SKM-1 treated with dmso at 0.1 percent for 144 hours (cell line): ENCODE measurements around the gene ZBTB16.
A peak's percentile ranks its signal among the peaks of the same experiment; 100 is the strongest.

ENCODE experiments used
- DNase-seq: peaks from one replicate; lab custom pipeline; 2025; ENCODE audit not compliant: unreplicated experiment; lab: John Stamatoyannopoulos, UW

ZBTB16 gene

DNA sequence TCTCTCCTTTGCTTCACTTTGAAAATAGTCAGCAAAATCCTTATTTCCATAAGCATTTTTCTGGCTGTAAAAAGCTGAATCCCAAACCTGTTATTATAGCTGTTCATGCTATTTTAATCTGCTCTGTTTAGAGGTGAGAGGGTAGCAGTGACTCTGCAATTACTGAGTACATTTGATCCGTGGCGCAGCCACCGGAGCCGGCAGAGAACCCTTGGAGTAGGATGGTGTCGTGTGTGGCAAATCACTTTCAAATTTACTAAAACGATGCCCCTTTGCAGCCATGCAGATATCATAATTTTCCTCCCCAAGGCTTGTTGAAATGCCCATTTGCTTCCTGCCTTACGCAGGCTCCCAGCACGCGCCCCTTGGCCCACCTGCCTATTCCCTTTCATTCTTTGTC is 69.6 kb downstream of the ZBTB16 start:
- DNase-seq: no peak

DNA sequence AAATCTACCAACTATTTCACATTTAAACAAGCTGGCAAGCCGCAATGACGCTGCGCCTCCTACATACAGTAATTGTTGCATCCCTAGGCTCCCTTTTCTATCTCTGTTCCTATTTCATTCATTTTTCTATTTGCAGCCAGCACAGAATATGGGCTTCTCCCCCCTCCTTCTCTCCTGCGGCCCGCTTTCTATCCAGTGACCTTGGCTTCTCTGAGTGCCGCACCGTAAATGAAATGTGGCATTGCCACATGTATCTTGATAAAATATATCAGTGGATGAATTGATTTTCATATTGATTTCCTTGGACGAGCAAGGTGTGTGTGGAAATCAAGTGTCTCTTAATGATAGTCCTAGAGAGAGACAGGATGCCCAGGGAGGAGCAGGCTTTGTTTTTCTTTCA is 70.2 kb downstream of the ZBTB16 start:
- DNase-seq: no peak

DNA sequence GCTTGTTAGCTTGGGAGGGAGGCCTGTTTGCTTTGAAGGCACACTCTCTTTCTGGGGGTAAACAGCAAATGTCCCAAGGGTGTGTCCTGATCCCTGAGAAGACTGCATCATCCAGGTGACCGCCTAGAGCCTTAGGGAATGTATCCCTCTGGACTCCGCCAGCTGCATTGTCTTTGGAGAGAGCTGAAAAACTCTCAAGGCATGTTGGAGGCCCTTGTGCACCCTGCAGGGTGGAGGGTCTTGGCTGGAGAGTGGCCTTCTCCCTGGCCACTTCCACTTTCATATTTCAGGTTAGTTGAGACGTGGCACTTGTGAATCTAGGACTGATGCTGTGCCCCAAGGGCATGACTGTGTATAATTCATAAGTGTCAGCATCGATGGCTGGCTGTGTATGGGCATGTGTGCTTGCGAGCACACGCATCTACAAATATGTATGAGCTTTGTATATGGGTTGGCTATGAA is 70.6 kb downstream of the ZBTB16 start:
- DNase-seq: no peak

DNA sequence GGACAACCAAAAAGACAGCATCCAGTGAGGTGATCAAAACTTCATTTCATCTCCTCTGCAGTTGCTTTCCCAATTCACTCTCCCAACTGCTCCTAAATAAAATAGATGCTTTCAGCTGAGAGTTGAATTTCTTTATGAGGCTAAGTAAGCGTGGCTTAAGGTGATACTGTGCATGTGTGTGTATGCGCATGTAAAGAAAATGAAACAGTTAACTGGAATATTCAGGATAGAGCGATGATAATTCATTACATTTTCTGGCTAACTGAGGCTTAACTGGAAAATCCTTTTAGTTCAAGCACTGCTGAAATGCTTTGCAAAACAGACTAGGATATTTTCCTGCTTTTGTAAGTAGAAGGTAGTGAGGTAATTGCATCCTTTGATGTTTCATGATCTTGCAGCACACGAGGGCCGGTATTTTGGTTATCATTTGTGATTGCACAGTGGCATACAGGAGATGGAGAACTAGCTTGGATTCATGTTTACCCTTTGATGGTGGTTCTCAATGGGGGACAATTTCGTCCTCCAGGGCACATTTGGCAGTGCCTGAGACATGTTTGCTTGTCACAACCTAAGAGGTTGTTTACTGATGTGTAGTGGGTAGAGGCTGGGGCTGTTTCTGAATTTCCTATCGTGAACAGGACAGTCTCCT is 71.2 kb downstream of the ZBTB16 start:
- no peak for DNase-seq

DNA sequence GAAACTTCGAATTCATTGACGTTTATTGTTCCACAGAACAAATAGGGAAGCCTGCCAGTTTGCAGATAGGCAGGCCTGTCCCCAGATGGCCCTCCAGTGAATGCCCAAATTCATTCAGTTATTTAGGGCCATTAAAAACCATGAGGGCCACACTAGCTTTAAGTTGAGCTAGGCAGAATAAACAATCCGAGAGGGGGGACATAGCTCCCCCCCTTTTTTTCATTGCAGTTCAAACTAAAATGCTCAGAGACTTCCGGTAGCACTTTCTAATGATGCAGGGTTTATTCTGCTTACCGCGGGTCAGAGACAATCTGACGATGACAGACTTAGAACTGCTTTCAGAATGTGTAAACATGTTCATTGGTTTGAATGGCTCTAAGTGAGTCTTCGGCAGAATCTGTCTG is 72.0 kb downstream of the ZBTB16 start:
- no peak for DNase-seq

DNA sequence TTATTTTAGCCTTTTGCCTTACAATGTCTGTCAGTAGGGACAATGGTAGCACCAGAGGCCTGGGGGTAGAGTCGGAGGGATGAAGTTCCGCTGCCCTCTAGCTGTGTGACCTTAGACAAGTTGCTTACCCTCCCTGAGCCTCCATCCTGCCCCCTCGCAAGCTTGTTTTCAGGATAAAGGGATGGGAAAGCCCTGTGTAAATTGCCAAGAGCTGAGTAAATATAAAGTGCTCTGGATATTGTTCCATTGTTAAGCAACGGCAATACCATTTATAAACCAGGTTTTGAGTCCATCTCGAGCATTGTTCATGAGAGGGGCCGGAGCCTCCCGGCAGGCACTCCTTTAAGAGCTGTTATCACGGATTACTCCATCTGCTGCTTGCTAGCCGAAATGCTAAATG is 72.9 kb downstream of the ZBTB16 start:
- DNase-seq: no peak

DNA sequence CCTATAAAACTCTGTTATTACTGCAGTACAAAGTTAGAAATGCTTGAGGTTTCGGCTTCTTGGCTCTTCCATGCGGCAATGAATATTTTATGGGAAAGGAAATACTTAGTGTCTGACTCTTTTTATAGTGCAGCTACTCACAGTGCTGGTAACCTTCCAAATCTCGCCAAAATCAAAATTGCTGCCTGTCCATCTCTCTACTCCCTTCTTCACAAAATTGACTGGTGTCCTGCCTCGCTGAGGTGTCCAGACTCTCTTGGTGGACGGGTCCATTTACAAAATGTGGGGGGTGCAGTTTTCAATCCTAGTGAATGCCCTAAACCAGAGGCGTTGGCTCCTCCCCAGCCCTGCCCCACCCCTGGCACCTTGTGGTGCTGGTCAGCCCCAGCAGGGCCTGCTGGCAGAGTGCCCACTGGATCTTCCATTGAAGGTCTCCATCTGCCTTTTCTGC is 73.5 kb downstream of the ZBTB16 start:
- no peak for DNase-seq

DNA sequence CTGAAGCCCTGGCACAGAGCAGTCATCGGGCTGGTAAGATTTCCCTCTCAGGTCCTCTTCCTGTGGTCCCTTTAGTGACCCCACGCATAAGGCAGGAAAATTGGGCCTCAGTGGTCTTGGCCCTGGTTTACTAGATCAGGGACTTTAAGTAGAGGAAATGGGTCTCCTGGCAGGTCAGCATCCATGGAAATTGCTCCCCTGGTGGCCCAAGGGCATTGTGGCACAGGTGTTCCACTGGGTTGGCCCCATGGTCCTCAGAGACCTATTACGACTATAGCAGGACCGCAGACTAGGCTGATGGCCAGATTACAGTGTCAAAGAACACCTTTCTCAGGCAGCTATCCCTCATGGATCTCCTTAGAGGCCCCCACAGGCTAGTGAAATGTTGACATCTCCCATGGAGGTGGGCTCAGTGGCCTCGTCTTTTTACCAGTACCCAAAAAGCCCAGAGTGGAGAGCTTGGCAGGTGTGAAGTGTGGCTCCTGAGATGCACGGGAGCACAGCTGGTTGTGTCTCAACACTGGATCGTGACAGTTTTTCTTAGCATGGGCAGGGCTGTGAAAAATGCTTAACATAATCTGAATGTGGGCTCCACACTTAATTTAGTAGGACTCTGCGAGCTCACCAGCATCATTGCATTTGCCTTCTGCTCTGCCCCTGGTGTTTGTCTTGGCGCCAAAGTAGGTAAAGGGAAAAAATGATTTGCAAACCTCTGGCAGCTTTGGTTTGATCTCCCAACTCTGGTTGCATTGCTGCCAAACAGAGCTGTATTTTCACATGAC is 74.2 kb downstream of the ZBTB16 start:
- no peak for DNase-seq

DNA sequence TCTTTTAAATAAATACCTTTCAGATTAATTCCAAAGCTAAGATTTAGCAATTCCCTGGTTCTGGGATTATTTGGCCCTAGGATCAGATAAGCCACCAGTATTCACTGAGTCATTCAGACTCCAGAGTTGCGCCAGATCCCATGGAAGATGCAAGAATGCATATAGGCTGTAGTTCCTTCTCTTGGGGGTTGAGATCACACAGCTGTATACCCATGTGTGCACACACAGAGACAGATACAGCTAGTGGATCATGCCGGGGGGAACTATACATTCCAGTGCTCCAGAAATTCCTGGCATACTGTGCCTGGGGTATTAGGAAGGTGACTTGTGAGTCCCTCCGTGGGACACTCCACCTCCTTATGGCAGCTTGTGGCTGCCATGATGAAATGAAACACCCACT is 75.4 kb downstream of the ZBTB16 start:
- no peak for DNase-seq

DNA sequence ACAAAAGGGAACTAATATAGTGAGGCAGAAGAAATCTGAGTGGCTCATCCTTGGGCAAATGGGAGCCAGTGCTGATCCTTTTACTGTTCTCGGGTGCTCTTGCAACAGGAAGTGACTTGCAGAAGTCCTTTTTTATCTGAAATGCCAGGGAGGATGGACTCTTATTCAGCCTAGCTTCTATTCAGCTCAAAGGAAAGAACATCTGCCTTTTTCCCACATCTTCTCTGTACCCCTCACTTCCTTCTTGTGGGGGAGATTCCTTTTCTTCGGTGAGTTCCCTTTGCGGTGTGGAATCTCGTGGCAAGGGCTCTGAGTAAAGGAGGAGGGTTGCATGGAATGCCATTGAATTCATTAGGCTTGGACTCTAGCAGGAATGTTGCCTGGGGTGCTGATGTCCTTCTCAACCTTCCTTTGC is 76.2 kb downstream of the ZBTB16 start:
- DNase-seq: peak; percentile 76

DNA sequence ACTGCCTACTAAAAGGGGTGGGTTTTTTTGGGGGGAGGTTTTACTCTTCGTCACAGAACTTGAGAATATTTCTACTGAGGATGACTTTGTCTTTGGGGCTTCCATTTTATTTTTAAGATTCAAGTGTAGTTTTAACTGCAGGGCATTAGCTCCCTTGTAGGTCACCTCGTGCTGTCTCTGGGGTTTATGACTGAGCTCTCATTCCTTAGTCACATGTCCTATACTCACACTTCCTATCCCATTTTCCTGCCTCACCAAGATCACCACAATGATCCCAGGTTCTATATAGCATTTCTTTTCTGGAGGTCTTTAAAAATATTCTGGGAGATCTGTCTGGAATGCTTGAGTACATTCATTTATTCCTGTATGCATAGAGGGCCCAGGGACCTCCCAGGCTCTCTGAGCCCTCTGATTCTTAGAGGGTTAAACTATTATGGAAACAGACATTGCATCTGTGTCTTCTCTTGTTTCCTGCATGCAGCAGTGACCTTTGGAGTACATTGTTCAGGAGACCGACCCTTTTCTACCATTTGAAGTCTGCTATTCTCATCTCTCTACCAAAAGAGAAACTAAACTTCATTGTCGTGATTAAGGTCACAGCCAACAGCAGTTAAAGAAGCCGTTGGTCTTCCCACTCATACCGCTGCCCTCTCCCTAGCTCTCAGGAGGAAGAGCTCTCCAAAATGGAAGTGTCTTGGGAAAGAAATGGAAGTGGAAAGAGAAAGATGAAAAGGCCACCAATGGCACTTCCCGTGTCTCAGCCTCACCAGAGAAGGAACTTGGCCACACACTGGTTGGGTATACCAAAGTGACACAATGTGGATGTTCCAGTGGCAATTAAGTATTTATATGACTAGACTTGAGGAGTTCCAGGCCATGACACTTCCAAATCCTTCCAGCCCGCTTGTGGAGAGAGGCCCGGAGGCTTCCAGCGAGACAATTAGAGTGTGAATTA is 77.5 kb downstream of the ZBTB16 start:
- no peak for DNase-seq

DNA sequence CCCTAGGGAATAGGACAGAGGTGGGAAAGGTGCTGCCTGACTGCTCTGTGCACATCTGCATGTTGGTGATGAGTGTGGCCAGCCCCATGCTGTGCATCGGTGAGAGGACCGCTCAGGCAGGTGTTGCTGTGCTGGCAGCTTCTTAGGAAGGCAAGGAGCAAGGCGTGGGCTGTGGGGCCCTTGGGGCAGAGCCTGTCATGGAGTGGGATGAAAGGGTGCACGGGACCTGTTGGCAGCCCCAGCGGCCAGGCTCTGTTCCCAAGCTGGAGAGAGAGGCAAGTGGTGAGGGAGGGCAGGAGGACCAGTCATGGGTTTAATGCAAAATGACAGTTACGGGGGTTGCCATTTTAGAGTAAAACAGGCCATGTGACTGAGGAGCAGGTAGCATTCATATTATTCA is 78.3 kb downstream of the ZBTB16 start:
- no peak for DNase-seq

DNA sequence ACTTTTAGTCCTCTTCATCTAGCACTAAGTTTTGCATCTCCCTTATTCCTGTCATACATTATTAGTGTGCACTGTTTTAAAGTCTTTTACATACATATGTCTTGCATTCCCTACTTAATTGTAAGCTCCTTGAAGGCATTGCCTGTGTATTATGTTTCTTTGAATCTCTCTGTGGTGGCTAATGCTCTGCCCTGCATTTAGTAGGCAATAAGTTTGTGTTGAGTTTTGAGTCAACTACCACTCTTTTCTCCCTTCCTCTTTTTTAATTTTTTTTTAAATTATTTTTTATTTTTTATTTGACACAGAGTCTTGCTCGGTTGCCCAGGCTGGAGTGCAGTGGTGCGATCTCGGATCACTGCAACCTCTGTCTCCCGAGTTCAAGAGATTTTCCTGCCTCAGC is 78.9 kb downstream of the ZBTB16 start:
- no peak for DNase-seq

DNA sequence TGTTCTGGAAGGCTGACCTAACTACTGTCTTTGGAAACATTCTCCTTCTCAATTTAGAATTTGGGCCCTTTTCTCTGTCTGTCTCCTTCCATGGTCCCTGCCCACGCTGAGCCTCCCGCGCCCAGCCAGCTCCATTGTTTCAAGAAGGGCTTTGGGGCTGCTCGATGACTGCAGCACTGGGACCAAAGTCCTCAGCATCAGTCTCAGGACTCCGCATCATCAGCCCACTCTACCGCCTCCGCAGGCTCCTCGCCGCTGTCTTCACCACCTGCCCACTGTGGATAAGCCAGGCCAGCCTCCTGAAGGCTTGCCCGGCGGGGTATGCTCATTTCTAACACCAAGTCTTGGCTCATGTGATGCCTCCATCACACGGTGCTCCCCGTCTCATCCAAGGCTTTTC is 81.3 kb downstream of the ZBTB16 start:
- no peak for DNase-seq

DNA sequence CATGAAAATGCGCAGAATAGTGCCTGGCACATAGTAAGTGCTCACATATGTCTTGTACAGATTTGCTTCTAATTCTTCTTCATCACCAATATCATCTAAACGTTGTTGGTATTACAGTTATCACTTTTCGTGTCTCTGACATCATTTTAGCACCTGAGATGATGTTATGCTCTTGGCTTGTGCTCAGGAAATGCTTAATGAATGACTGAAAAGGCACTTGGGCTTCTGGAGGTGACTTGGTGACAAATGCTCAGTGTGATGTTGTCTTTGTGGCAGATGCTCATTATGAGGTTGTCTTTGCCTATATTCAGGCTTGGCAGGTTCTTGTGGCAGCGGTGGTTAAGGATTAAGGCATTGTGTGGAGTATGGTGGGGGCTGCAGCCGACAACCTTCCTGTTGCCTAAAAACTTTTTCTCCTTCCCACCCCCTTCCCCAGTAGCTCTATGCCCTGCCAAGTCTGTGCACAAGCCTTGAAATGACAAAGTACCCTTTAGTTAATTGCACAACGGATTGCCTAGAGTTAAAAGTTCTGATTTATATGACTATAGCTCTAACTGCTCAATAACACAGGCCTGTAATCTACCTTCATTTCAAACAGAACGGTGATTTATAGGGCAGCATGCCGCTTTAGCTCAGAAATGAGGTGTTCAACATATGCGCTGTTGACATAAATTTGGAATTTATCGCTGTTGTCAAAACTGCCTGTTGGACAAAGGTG is 82.5 kb downstream of the ZBTB16 start:
- no peak for DNase-seq

DNA sequence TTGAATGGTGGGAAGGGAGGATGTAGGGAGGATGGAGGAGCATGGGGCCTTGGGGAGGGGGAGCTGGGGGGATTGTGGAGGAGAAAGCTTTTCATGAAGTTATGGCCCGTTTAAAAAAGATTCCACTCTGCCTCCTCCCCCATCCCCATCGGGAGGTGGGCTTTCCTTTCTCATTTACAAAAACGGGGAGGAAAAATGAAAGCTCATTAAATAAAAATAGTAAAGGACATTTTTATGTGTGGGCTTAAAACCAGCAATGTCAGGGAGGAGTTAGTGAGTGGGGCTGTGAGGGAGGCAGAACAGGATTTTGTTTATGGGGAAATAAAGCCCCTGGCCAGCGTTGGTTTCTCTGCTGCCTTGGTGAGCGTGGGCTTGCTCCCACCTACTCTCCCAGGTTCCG is 83.2 kb downstream of the ZBTB16 start:
- no peak for DNase-seq

DNA sequence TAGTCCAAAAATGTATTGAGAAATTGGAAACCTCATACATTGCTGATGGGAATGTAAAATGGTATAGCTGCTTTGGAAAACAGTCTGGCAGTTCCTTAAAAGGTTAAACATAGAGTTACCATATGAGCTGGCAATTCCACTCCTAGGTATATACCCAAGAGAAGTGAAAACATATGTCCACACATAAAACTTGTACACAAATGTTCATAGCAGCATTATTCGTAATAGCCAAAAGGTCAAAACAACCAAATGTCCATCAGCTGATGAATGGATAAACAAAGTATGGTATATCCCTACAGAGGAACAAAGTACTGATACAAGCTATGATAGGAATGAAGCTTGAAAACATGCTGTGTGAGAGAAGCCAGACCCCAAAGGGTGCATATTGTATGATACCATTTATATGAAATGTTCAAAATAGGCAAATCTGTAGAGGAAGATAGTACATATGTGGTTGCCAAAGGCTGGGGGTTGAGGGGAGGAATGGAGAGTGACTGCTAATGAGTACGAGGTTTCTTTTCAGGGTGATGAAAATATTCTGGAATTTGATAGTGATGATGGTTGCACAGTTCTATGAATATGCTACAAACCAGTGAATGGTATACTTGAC is 85.8 kb downstream of the ZBTB16 start:
- no peak for DNase-seq

DNA sequence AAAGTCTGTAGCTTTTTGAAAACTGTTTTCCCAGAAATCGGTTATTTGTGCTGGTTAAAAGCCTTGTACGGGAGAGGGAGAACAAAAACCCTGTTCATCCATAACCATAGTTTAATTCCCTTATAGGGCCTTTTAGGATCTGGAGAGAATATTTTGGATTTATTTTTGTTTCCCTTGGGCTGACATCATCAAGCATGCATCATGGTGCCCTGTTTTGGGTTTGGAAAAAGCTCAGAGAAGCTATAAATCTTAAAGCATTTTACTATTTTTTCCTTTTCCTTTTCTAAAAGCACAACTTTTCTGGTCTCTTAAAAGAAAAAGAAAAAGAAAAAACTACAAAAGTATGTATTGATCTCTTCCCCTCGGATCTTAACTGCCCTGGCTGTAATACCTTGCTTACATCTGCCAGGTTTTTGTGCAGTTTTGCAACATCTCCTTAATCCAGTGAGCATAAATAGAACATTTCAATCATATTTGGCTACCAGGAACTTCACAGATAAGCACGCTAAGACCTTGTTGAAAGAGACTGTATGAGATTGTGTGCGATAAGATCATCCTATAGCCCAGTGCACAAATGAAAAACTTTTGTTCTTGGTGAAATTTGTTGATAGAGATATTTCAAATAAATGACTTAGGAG is 88.0 kb downstream of the ZBTB16 start:
- no peak for DNase-seq

DNA sequence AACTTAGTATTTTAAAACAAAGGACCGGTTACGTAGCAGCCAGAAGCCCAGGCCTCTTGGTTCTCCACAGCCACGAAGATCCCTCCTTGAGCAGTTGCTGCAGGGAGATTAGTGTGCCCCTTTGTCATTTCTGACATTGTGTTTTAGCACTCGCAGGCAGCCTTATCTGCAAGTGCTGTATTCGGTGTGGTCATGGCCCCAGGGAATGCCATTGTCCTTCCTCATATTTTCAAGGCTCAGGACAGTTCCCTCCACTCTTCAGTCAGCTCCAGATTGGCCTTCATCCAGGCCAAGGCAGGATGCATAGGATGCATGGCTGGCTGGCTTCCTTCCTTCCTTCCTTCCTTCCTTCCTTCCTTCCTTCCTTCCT is 88.5 kb downstream of the ZBTB16 start:
- DNase-seq: no peak
